Esophagus (tissue), 2 donors: ENCODE data around the gene RALGAPA2. TPM values are rescaled to one million over a fixed set of nuclear protein-coding genes. Genes with fewer than 3 reads are reported as not detected.

Experiments
- H3K27ac ChIP-seq, 2 donors: one replicate each; pipeline ENCODE4 v1.5.1; 2013; ENCODE audit warnings: low read depth in 2 of 2, mild to moderate bottlenecking in 2 of 2, inconsistent platforms in 1 of 2, low read length in 1 of 2, moderate library complexity in 1 of 2
- H3K27me3 ChIP-seq, 2 donors: one replicate each; pipeline ENCODE4 v1.6.1; 2013; ENCODE audit warnings: low read length in 2 of 2, control low read depth in 1 of 2, mild to moderate bottlenecking in 1 of 2; ENCODE audit not compliant: insufficient read depth in 2 of 2, control insufficient read depth in 1 of 2
- H3K36me3 ChIP-seq, 2 donors: one replicate each; pipeline ENCODE4 v1.6.1; 2013; ENCODE audit warnings: low read length in 1 of 2; ENCODE audit not compliant: control insufficient read depth in 2 of 2, insufficient read depth in 2 of 2
- H3K4me1 ChIP-seq, 2 donors: one replicate each; pipeline ENCODE4 v1.6.1; 2013; ENCODE audit warnings: low read length in 1 of 2; ENCODE audit not compliant: control insufficient read depth in 2 of 2, insufficient read depth in 2 of 2
- H3K4me3 ChIP-seq, 2 donors: one replicate each; pipeline ENCODE4 v1.5.1; 2013; ENCODE audit warnings: low read length in 2 of 2, mild to moderate bottlenecking in 2 of 2, low read depth in 1 of 2, moderate library complexity in 1 of 2
- H3K9me3 ChIP-seq, 2 donors: one replicate each; pipeline ENCODE4 v1.6.1; 2013; ENCODE audit warnings: mild to moderate bottlenecking in 2 of 2, low read depth in 1 of 2, low read length in 1 of 2, moderate library complexity in 1 of 2; ENCODE audit not compliant: control insufficient read depth in 2 of 2, insufficient read depth in 1 of 2
- WGBS, 2 donors: extraction: QIAGEN DNeasy Blood & Tissue Kit; methylation state at CpG; one replicate each; pipeline ENCODE4 v1.1.7; 2013; 5-methylcytosine and 5-hydroxymethylcytosine counted together
- polyA plus RNA-seq, 2 donors: library from polyadenylated mRNA; stranded (reverse); fragments of 200-250 nt; gene quantifications; one replicate each; pipeline ENCODE4 v1.2.3, GENCODE V29; 2013
- donor health status: healthy with polysubstance abuse.
- donor health status: Bipolar disorder and iron deficiency.

The RALGAPA2 gene
- 1 to 10 TPM; 3.5 to 3.7 TPM for polyA plus RNA-seq

GRCh38 chr20:20712474-20713243 is at the start of gene RALGAPA2:
TSS of gene RALGAPA2 (minus strand) at chr20:20712644. CDS start at chr20:20712480, 164 bp downstream.
- Histone ChIP-seq H3K36me3 (no peaks in the 10 kb centered on the region), H3K27me3 (no peaks in the 10 kb centered on the region), H3K27ac (peak within 1 kb of the TSS; percentile 94 to 97), H3K4me3 (peak within 1 kb of the TSS; percentile 84 to 87), H3K4me1 (peaks cover 2 to 3% of the 10 kb centered on the region in 2 donors), H3K9me3 (no peaks in the 10 kb centered on the region)
- WGBS, 2 donors = 0 to 1% methylated on average over 57 to 87 of the region's 87 CpGs

GRCh38 chr20:20761301-20761700 is 48.9 kb upstream of the RALGAPA2 start:
- Histone ChIP-seq H3K27me3 (peaks cover 0 to 2% of the 10 kb centered on the region in 2 donors), H3K4me1 (no peaks in the 10 kb centered on the region), H3K4me3 (no peak overlapping the region), H3K27ac (no peak overlapping the region), H3K36me3 (no peaks in the 10 kb centered on the region), H3K9me3 (no peaks in the 10 kb centered on the region)
- WGBS, 2 donors = 38 to 42% methylated on average over 1 of the region's 1 CpG

GRCh38 chr20:20759132-20759531 is 46.7 kb upstream of the RALGAPA2 start:
- Histone ChIP-seq H3K36me3 (no peaks in the 10 kb centered on the region), H3K9me3 (no peaks in the 10 kb centered on the region), H3K27me3 (no peaks in the 10 kb centered on the region), H3K4me1 (no peaks in the 10 kb centered on the region), H3K27ac (no peak overlapping the region), H3K4me3 (no peak overlapping the region)
- 53 to 54% methylated on average over 6 of the region's 6 CpGs for WGBS, 2 donors

- no peaks in the 10 kb centered on the region for H3K4me1 ChIP-seq
- H3K9me3 ChIP-seq = no peaks in the 10 kb centered on the region
- no peaks in the 10 kb centered on the region for H3K36me3 ChIP-seq
- no peak overlapping the region for H3K4me3 ChIP-seq
- no peak overlapping the region for H3K27ac ChIP-seq
- H3K27me3 ChIP-seq = no peaks in the 10 kb centered on the region
- 76 to 88% methylated on average over 6 of the region's 6 CpGs for WGBS, 2 donors
Measured at GRCh38 chr20:20755674-20756319, 43.4 kb upstream of the RALGAPA2 start.

GRCh38 chr20:20755231-20755630 is 42.8 kb upstream of the RALGAPA2 start:
- Histone ChIP-seq H3K27me3 (no peaks in the 10 kb centered on the region), H3K4me3 (no peak overlapping the region), H3K27ac (no peak overlapping the region), H3K9me3 (no peaks in the 10 kb centered on the region), H3K36me3 (no peaks in the 10 kb centered on the region), H3K4me1 (no peaks in the 10 kb centered on the region)
- 91 to 97% methylated on average over 4 of the region's 4 CpGs for WGBS, 2 donors

GRCh38 chr20:20754714-20755113 is 42.3 kb upstream of the RALGAPA2 start:
- Histone ChIP-seq H3K4me1 (no peaks in the 10 kb centered on the region), H3K4me3 (no peak overlapping the region), H3K27me3 (no peaks in the 10 kb centered on the region), H3K9me3 (no peaks in the 10 kb centered on the region), H3K36me3 (no peaks in the 10 kb centered on the region), H3K27ac (no peak overlapping the region)
- WGBS, 2 donors = 86 to 87% methylated on average over 3 of the region's 3 CpGs

- Histone ChIP-seq H3K4me3 (no peak overlapping the region), H3K4me1 (no peaks in the 10 kb centered on the region), H3K36me3 (no peaks in the 10 kb centered on the region), H3K27ac (no peak overlapping the region), H3K27me3 (no peaks in the 10 kb centered on the region), H3K9me3 (peaks cover 0 to 3% of the 10 kb centered on the region in 2 donors)
- WGBS, 2 donors = 57 to 58% methylated on average over 5 of the region's 5 CpGs
Measured at GRCh38 chr20:20752712-20753111, 40.3 kb upstream of the RALGAPA2 start.

GRCh38 chr20:20747298-20747697 is 34.9 kb upstream of the RALGAPA2 start:
- Histone ChIP-seq H3K4me3 (no peak overlapping the region), H3K4me1 (peaks cover 0 to 5% of the 10 kb centered on the region in 2 donors), H3K36me3 (no peaks in the 10 kb centered on the region), H3K9me3 (peaks cover 0 to 3% of the 10 kb centered on the region in 2 donors), H3K27ac (no peak overlapping the region), H3K27me3 (no peaks in the 10 kb centered on the region)
- WGBS, 2 donors = 50 to 67% methylated on average over 1 of the region's 1 CpG

GRCh38 chr20:20744170-20744725 is 31.8 kb upstream of the RALGAPA2 start:
- H3K27ac ChIP-seq = peak overlapping the region; percentile 52 to 58
- no peaks in the 10 kb centered on the region for H3K27me3 ChIP-seq
- 31 to 39% methylated on average over 5 of the region's 5 CpGs for WGBS, 2 donors
- H3K36me3 ChIP-seq = no peaks in the 10 kb centered on the region
- H3K4me1 ChIP-seq = peaks cover 0 to 7% of the 10 kb centered on the region in 2 donors
- peaks cover 0 to 3% of the 10 kb centered on the region in 2 donors for H3K9me3 ChIP-seq
- no peak overlapping the region for H3K4me3 ChIP-seq
